HepG2 (cell line): Measurements from ENCODE around the gene INHBC. TPM values are rescaled to one million over a fixed set of nuclear protein-coding genes. Genes with fewer than 3 reads are reported as not detected.
A peak's percentile ranks its signal among the peaks of the same experiment; 100 is the strongest.

ENCODE experiments used
- ELF3 ChIP-seq: IDR thresholded peaks from 2 replicates; pipeline ENCODE4 v1.6.1; 2016; ENCODE audit warnings: missing genetic modification reagents, missing compliant biosample characterization
- GFI1 ChIP-seq: sonication (generic); formaldehyde crosslinking; IDR thresholded peaks from 2 replicates; pipeline ENCODE4 v1.5.0; 2020; ENCODE audit warnings: missing genetic modification reagents, mild to moderate bottlenecking, borderline replicate concordance
- HDAC1 ChIP-seq: sonication (generic); formaldehyde crosslinking; IDR thresholded peaks from 2 replicates; pipeline ENCODE4 v1.5.1; 2020; ENCODE audit warnings: mild to moderate bottlenecking, missing genetic modification reagents
- KDM5A ChIP-seq: fragments of 200-600 bp; sonication (generic); IDR thresholded peaks from 2 replicates; pipeline ENCODE4 v1.7.0; 2018; ENCODE audit warnings: antibody characterized with exemption, mild to moderate bottlenecking, low read length, borderline replicate concordance
- PITX1 ChIP-seq: sonication (generic); formaldehyde crosslinking; IDR thresholded peaks from 2 replicates; pipeline ENCODE4 v1.5.1; 2020; ENCODE audit warnings: mild to moderate bottlenecking, missing genetic modification reagents
- TBP ChIP-seq: sonication (generic); formaldehyde crosslinking; IDR thresholded peaks from 2 replicates; pipeline ENCODE4 v1.5.0; 2020; ENCODE audit warnings: missing genetic modification reagents
- YY1 ChIP-seq: IDR thresholded peaks from 2 replicates; pipeline ENCODE4 v1.6.1; 2011; ENCODE audit warnings: low read length, low read depth, moderate library complexity, mild to moderate bottlenecking; ENCODE audit not compliant: insufficient read depth, insufficient replicate concordance
- ZFP36 ChIP-seq: fragments of 150-350 bp; IDR thresholded peaks from 2 replicates; pipeline ENCODE4 v1.6.1; 2018; ENCODE audit warnings: borderline replicate concordance, low read length, low read depth; ENCODE audit not compliant: partially characterized antibody
- ZKSCAN8 ChIP-seq: IDR thresholded peaks from 2 replicates; pipeline ENCODE4 v1.6.1; 2016; ENCODE audit warnings: borderline replicate concordance, missing genetic modification reagents, missing compliant biosample characterization
- ZNF101 ChIP-seq: sonication (generic); formaldehyde crosslinking; IDR thresholded peaks from 2 replicates; pipeline ENCODE4 v1.4.0; 2020; ENCODE audit warnings: mild to moderate bottlenecking, low read depth, missing genetic modification reagents, borderline replicate concordance
- ZNF256 ChIP-seq: sonication (generic); formaldehyde crosslinking; conservative IDR thresholded peaks from 2 replicates; pipeline ENCODE4 v1.4.0; 2020; ENCODE audit warnings: missing genetic modification reagents
- ZNF274 ChIP-seq: sonication (generic); formaldehyde crosslinking; IDR thresholded peaks from 2 replicates; pipeline ENCODE4 v1.5.1; 2020; ENCODE audit warnings: mild to moderate bottlenecking, missing genetic modification reagents
- ZNF670 ChIP-seq: sonication (generic); formaldehyde crosslinking; IDR thresholded peaks from 2 replicates; pipeline ENCODE4 v1.8.0; 2022; ENCODE audit warnings: mild to moderate bottlenecking, missing genetic modification reagents, borderline replicate concordance
- ZNF878 ChIP-seq: sonication (generic); formaldehyde crosslinking; IDR thresholded peaks from 2 replicates; pipeline ENCODE4 v1.8.1; 2023; ENCODE audit warnings: mild to moderate bottlenecking, missing genetic modification reagents, moderate library complexity
- ZZZ3 ChIP-seq: sonication (generic); formaldehyde crosslinking; IDR thresholded peaks from 2 replicates; pipeline ENCODE4 v1.4.0; 2020; ENCODE audit warnings: missing genetic modification reagents, mild to moderate bottlenecking, borderline replicate concordance
- polyA plus RNA-seq, 8 experiments: library from polyadenylated mRNA; depleted of rRNA in 3 of 8; stranded (reverse) in 7 of 8; unstranded in 1 of 8; fragments of >200 nt; fragmentation: Illumina TruSeq in 4 of 8; extraction: Trizol in 4 of 8; gene quantifications; 2 replicates each; pipeline versions ENCODE4 v1.2.1 to v1.2.3, GENCODE V29; 2011 to 2016; ENCODE audit warnings: low read depth in 4 of 8, missing spikeins in 1 of 8, mixed read lengths in 1 of 8; ENCODE audit not compliant: insufficient read depth in 1 of 8
- total RNA-seq, 5 experiments: library from RNA; depleted of rRNA; stranded (reverse); fragments of >200 nt; fragmentation: Illumina TruSeq; extraction: Trizol; gene quantifications; 2 replicates each; pipeline ENCODE4 v1.2.3, GENCODE V29; 2016; ENCODE audit warnings: low read depth in 1 of 5
- TF ChIP-seq, protein P1 (sequence below): sonication (generic); formaldehyde crosslinking; IDR thresholded peaks from 2 replicates; pipeline ENCODE4 v1.4.0; 2020; ENCODE audit warnings: mild to moderate bottlenecking, missing genetic modification reagents
- TF ChIP-seq, protein P2 (sequence below): IDR thresholded peaks from 2 replicates; pipeline ENCODE4 v1.6.1; 2016; ENCODE audit warnings: low read depth, control low read depth
- TF ChIP-seq, protein P3 (sequence below): sonication (generic); formaldehyde crosslinking; IDR thresholded peaks from 2 replicates; pipeline ENCODE4 v1.5.1; 2020; ENCODE audit warnings: mild to moderate bottlenecking, missing genetic modification reagents, borderline replicate concordance
- TF ChIP-seq, protein P4 (sequence below): sonication (generic); formaldehyde crosslinking; conservative IDR thresholded peaks from 2 replicates; pipeline ENCODE4 v1.4.0; 2020; ENCODE audit warnings: missing genetic modification reagents

INHBC gene
- total and polyA plus RNA-seq, 2 of the 13 experiments (the other 11 are each of a cell fraction or from before 2014, with no cell fraction given): 1.8 to 13.8 TPM

DNA sequence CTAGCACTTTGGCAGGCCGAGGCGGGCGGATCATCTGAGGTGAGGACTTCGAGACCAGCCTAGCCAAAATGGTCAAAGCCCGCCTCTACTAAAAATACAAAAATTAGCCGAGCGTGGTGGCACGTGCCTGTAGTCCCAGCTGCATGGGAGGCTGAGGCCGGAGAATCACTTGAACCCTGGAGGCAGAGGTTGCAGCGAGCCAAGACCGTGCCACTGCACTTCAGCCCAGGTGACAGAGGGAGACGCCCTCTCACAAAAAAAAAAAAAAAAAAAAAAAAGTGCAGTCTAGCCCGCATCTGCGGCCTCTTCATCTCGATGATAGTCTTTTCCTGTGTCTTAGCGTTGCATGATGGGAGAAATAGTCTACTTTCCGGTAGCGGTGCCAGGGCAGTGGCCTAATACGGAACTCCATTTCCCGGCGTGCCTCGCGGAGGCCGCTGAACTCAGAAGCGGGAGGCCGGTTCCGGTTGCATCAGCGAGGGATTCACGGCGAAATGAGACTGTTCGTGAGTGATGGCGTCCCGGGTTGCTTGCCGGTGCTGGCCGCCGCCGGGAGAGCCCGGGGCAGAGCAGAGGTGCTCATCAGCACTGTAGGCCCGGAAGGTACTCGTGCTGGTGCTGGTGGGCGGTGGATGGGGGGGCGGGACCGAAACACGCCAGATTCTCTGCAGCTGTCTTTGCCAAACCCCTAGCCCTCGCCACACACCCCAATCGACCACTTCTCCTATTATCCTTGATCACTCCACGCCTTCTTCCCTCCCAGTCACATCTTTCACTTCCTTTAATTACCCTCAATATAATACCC is 53.2 kb downstream of the INHBC start, which contains the start of gene MARS1 (continued):
- TF ChIP-seq, protein P1, sequence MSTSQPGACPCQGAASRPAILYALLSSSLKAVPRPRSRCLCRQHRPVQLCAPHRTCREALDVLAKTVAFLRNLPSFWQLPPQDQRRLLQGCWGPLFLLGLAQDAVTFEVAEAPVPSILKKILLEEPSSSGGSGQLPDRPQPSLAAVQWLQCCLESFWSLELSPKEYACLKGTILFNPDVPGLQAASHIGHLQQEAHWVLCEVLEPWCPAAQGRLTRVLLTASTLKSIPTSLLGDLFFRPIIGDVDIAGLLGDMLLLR (CRISPR knock-in tag): no peak; the same call in 1 of the 2 replicates
- peak; percentile 85 for TF ChIP-seq YY1
- TF ChIP-seq HDAC1 (CRISPR knock-in tag): peak; percentile 92
- TF ChIP-seq ZNF878: no peak; the same call in 1 of the 2 replicates
- TF ChIP-seq TBP (CRISPR knock-in tag): no peak; the same call in 1 of the 2 replicates
- peak; percentile 20; the same call in 1 of the 2 replicates for TF ChIP-seq ZNF256 (CRISPR knock-in tag)
- peak; percentile 68 for TF ChIP-seq PITX1
- TF ChIP-seq, protein P2, sequence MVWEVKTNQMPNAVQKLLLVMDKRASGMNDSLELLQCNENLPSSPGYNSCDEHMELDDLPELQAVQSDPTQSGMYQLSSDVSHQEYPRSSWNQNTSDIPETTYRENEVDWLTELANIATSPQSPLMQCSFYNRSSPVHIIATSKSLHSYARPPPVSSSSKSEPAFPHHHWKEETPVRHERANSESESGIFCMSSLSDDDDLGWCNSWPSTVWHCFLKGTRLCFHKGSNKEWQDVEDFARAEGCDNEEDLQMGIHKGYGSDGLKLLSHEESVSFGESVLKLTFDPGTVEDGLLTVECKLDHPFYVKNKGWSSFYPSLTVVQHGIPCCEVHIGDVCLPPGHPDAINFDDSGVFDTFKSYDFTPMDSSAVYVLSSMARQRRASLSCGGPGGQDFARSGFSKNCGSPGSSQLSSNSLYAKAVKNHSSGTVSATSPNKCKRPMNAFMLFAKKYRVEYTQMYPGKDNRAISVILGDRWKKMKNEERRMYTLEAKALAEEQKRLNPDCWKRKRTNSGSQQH (CRISPR knock-in tag): peak; percentile 92
- TF ChIP-seq, protein P3, sequence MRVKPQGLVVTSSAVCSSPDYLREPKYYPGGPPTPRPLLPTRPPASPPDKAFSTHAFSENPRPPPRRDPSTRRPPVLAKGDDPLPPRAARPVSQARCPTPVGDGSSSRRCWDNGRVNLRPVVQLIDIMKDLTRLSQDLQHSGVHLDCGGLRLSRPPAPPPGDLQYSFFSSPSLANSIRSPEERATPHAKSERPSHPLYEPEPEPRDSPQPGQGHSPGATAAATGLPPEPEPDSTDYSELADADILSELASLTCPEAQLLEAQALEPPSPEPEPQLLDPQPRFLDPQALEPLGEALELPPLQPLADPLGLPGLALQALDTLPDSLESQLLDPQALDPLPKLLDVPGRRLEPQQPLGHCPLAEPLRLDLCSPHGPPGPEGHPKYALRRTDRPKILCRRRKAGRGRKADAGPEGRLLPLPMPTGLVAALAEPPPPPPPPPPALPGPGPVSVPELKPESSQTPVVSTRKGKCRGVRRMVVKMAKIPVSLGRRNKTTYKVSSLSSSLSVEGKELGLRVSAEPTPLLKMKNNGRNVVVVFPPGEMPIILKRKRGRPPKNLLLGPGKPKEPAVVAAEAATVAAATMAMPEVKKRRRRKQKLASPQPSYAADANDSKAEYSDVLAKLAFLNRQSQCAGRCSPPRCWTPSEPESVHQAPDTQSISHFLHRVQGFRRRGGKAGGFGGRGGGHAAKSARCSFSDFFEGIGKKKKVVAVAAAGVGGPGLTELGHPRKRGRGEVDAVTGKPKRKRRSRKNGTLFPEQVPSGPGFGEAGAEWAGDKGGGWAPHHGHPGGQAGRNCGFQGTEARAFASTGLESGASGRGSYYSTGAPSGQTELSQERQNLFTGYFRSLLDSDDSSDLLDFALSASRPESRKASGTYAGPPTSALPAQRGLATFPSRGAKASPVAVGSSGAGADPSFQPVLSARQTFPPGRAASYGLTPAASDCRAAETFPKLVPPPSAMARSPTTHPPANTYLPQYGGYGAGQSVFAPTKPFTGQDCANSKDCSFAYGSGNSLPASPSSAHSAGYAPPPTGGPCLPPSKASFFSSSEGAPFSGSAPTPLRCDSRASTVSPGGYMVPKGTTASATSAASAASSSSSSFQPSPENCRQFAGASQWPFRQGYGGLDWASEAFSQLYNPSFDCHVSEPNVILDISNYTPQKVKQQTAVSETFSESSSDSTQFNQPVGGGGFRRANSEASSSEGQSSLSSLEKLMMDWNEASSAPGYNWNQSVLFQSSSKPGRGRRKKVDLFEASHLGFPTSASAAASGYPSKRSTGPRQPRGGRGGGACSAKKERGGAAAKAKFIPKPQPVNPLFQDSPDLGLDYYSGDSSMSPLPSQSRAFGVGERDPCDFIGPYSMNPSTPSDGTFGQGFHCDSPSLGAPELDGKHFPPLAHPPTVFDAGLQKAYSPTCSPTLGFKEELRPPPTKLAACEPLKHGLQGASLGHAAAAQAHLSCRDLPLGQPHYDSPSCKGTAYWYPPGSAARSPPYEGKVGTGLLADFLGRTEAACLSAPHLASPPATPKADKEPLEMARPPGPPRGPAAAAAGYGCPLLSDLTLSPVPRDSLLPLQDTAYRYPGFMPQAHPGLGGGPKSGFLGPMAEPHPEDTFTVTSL (CRISPR knock-in tag): 0 out of 2 replicates have a peak, but pooled peaks have one; percentile 47
- peak; percentile 72 for TF ChIP-seq ELF3 (CRISPR knock-in tag)
- no peak; the same call in 1 of the 2 replicates for TF ChIP-seq ZKSCAN8 (CRISPR knock-in tag)
- no peak for TF ChIP-seq ZNF274 (CRISPR knock-in tag)
- TF ChIP-seq ZFP36: no peak
- 0 out of 2 replicates have a peak, but pooled peaks have one; percentile 36 for TF ChIP-seq ZNF670 (CRISPR knock-in tag)
- peak; percentile 36; the same call in 1 of the 2 replicates for TF ChIP-seq ZZZ3 (CRISPR knock-in tag)
- no peak for TF ChIP-seq GFI1 (CRISPR knock-in tag)
- no peak; the same call in 1 of the 2 replicates for TF ChIP-seq KDM5A
- TF ChIP-seq ZNF101 (CRISPR knock-in tag): no peak
- TF ChIP-seq, protein P4, sequence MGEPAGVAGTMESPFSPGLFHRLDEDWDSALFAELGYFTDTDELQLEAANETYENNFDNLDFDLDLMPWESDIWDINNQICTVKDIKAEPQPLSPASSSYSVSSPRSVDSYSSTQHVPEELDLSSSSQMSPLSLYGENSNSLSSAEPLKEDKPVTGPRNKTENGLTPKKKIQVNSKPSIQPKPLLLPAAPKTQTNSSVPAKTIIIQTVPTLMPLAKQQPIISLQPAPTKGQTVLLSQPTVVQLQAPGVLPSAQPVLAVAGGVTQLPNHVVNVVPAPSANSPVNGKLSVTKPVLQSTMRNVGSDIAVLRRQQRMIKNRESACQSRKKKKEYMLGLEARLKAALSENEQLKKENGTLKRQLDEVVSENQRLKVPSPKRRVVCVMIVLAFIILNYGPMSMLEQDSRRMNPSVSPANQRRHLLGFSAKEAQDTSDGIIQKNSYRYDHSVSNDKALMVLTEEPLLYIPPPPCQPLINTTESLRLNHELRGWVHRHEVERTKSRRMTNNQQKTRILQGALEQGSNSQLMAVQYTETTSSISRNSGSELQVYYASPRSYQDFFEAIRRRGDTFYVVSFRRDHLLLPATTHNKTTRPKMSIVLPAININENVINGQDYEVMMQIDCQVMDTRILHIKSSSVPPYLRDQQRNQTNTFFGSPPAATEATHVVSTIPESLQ: no peak
